ENCODE results near the gene SLC39A10. TPM values are rescaled to one million over a fixed set of nuclear protein-coding genes. Genes with fewer than 3 reads are reported as not detected.

Gene SLC39A10
- total and polyA plus RNA-seq, 9 of the 15 experiments (the other 6 are each of a cell fraction or from before 2014, with no cell fraction given): 12.5 to 40.1 (median 23.1) TPM

GRCh38 chr2:195734395-195734794 lies 77.4 kb downstream of the SLC39A10 start:
- 85% methylated on average over 4 of the region's 6 CpGs for WGBS (ENCODE audit: insufficient coverage, low coverage, missing lambda C conversion rate)
- FAIRE-seq: no peak
- in situ Hi-C loops (cut with MboI): no loop called here
- H3K9me1 ChIP-seq (ENCODE audit: control insufficient read depth, insufficient read depth, low read length): no peaks in the 10 kb centered on the region
- H3K27ac ChIP-seq (ENCODE audit: extremely low read depth, low read depth, low read length): no peak overlapping the region
- H2AFZ ChIP-seq (ENCODE audit: low read depth, low read length): no peak overlapping the region
- no peak for ATAC-seq
- TF ChIP-seq EP400 (IDR thresholded peaks at IDR 0.05): no peak
- no peak for TF ChIP-seq EHMT2 (IDR thresholded peaks at IDR 0.05)
- TF ChIP-seq MITF (IDR thresholded peaks at IDR 0.05): no peak
- TF ChIP-seq KLF13 (tag; IDR thresholded peaks at IDR 0.05; ENCODE audit: borderline replicate concordance, low read depth): no peak
- no peak overlapping the region for H3K4me3 ChIP-seq
- no peaks in the 10 kb centered on the region for H3K27me3 ChIP-seq (ENCODE audit: control insufficient read depth in 2 of 2, insufficient read depth in 2 of 2, low read length in 2 of 2)
- ChIA-PET POLR2A (no interaction called here), CTCF (ENCODE audit: low intra/inter-chr PET ratio) (no interaction called here)
- no peaks in the 10 kb centered on the region for H3K4me1 ChIP-seq (replicated peaks in 1 of 2; ENCODE audit: control insufficient read depth in 2 of 2, insufficient read depth in 2 of 2, low read length in 2 of 2)
- BruUV-seq (replicated peaks): no TSS peak
- H3K9ac ChIP-seq (ENCODE audit: insufficient read depth in 1 of 2, low read depth in 2 of 2, low read length in 2 of 2): no peak overlapping the region
- H3K9me3 ChIP-seq (replicated peaks; ENCODE audit: control insufficient read depth, insufficient read depth, low read depth, low read length): no peaks in the 10 kb centered on the region
- H3K79me2 ChIP-seq (ENCODE audit: control insufficient read depth, insufficient read depth, low read length): no peaks in the 10 kb centered on the region
- intact Hi-C loops (cut with micrococcal nuclease): no loop called here
- H3K4me2 ChIP-seq (ENCODE audit: insufficient read depth, low read length): no peak overlapping the region
- DNase-seq (ENCODE audit: extremely low read depth in 1 of 4, low spot score in 3 of 4): no peak
- H3K36me3 ChIP-seq (ENCODE audit: control insufficient read depth, insufficient read depth, low read length): peaks cover 29% of the 10 kb centered on the region; the same call in 2 of the 3 replicates
- no peaks in the 10 kb centered on the region for H4K20me1 ChIP-seq (replicated peaks; ENCODE audit: control insufficient read depth, insufficient read depth, low read length)

GRCh38 chr2:195734931-195735330 lies 77.9 kb downstream of the SLC39A10 start:
- 88% methylated on average over 2 of the region's 2 CpGs for WGBS (ENCODE audit: insufficient coverage, low coverage, missing lambda C conversion rate)

More at GRCh38 chr2:195734931-195735330, 77.9 kb downstream of the SLC39A10 start:
- H3K4me1 ChIP-seq (replicated peaks in 1 of 2; ENCODE audit: control insufficient read depth in 2 of 2, insufficient read depth in 2 of 2, low read length in 2 of 2): no peaks in the 10 kb centered on the region
- ChIA-PET POLR2A (no interaction called here), CTCF (ENCODE audit: low intra/inter-chr PET ratio) (no interaction called here)
- H4K20me1 ChIP-seq (replicated peaks; ENCODE audit: control insufficient read depth, insufficient read depth, low read length): no peaks in the 10 kb centered on the region
- no peak overlapping the region for H3K4me2 ChIP-seq (ENCODE audit: insufficient read depth, low read length)
- no peak for DNase-seq (ENCODE audit: extremely low read depth in 1 of 4, low spot score in 3 of 4)
- H3K36me3 ChIP-seq (ENCODE audit: control insufficient read depth, insufficient read depth, low read length): peaks cover 26% of the 10 kb centered on the region; the same call in 2 of the 3 replicates
- H3K4me3 ChIP-seq: no peak overlapping the region
- no peaks in the 10 kb centered on the region for H3K9me1 ChIP-seq (ENCODE audit: control insufficient read depth, insufficient read depth, low read length)
- FAIRE-seq: no peak
- in situ Hi-C loops (cut with MboI): no loop called here
- no peaks in the 10 kb centered on the region for H3K9me3 ChIP-seq (replicated peaks; ENCODE audit: control insufficient read depth, insufficient read depth, low read depth, low read length)
- no peak overlapping the region for H3K9ac ChIP-seq (ENCODE audit: insufficient read depth in 1 of 2, low read depth in 2 of 2, low read length in 2 of 2)
- intact Hi-C loops (cut with micrococcal nuclease): no loop called here
- no peaks in the 10 kb centered on the region for H3K27me3 ChIP-seq (ENCODE audit: control insufficient read depth in 2 of 2, insufficient read depth in 2 of 2, low read length in 2 of 2)
- no peaks in the 10 kb centered on the region for H3K79me2 ChIP-seq (ENCODE audit: control insufficient read depth, insufficient read depth, low read length)
- TF ChIP-seq ZBTB33 (CRISPR knock-in tag; IDR thresholded peaks at IDR 0.05) (no peak), ZNF431 (CRISPR knock-in tag; IDR thresholded peaks at IDR 0.05) (no peak), ZNF583 (CRISPR knock-in tag; IDR thresholded peaks at IDR 0.05) (no peak)
- no peak overlapping the region for H2AFZ ChIP-seq (ENCODE audit: low read depth, low read length)
- ATAC-seq: no peak
- BruUV-seq (replicated peaks): no TSS peak
- H3K27ac ChIP-seq (ENCODE audit: extremely low read depth, low read depth, low read length): no peak overlapping the region

All from K562 (cell line).